ENCODE data around the gene MTMR3.

The MTMR3 gene

GRCh38 chr22:29949872-29950271, 66.9 kb downstream of the MTMR3 start:
- TF ChIP-seq, protein P1, sequence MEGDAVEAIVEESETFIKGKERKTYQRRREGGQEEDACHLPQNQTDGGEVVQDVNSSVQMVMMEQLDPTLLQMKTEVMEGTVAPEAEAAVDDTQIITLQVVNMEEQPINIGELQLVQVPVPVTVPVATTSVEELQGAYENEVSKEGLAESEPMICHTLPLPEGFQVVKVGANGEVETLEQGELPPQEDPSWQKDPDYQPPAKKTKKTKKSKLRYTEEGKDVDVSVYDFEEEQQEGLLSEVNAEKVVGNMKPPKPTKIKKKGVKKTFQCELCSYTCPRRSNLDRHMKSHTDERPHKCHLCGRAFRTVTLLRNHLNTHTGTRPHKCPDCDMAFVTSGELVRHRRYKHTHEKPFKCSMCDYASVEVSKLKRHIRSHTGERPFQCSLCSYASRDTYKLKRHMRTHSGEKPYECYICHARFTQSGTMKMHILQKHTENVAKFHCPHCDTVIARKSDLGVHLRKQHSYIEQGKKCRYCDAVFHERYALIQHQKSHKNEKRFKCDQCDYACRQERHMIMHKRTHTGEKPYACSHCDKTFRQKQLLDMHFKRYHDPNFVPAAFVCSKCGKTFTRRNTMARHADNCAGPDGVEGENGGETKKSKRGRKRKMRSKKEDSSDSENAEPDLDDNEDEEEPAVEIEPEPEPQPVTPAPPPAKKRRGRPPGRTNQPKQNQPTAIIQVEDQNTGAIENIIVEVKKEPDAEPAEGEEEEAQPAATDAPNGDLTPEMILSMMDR (conservative IDR thresholded peaks at IDR 0.05; ENCODE audit: low read depth, low read length), result no peak

DNA sequence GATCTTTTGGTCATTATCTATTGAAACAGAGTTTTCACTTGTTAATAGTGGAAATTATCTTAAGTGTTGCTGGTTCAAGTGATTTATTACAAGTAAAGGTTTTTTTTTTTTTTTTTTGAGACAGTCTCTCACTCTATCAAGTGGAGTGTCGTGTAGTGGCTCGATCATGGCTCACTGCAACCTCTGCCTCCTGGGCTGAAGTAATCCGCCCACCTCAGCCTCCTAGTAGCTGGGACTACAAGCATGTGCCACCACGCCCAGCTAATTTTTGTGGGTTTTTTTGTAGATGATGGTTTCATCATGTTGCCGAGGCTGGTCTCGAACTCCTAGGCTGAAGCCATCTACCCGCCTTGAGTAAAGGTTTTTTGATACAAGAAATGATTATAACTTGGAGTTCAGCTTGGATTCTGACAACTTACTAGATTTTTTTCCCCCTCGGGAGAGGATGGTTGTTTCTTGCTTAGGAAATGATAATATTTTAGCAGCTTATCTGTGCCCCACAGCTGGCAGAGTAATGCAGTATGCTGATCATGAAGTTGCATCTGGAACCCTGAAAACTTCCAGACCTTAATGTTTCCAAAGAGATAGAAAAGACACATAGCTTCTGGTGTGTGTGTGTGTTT, 68.9 kb downstream of the MTMR3 start:
- Histone ChIP-seq H4K20me1 (ENCODE audit: insufficient read depth) (no peaks in the 10 kb centered on the region), H3K4me2 (no peak overlapping the region), H3K4me1 (ENCODE audit: low read depth, poor library complexity, severe bottlenecking) (no peaks in the 10 kb centered on the region), H2AFZ (ENCODE audit: low read depth) (no peak overlapping the region), H3K27me3 (ENCODE audit: insufficient read depth, low read depth) (no peaks in the 10 kb centered on the region), H3K9ac (no peak overlapping the region), H3K36me3 (ENCODE audit: insufficient read depth) (no peaks in the 10 kb centered on the region), H3K79me2 (ENCODE audit: insufficient read depth, low read depth) (peaks cover 14% of the 10 kb centered on the region; the same call in 1 of the 2 replicates), H3K27ac (no peak overlapping the region), H3K4me3 (IDR thresholded peaks at IDR 0.05; ENCODE audit: insufficient read depth, low read depth, low read length) (no peak overlapping the region)
- TF ChIP-seq, protein P1 (conservative IDR thresholded peaks at IDR 0.05; ENCODE audit: low read depth, low read length), result no peak

More at GRCh38 chr22:29949872-29950271, 66.9 kb downstream of the MTMR3 start:
- no peak overlapping the region for H3K4me3 ChIP-seq (IDR thresholded peaks at IDR 0.05; ENCODE audit: insufficient read depth, low read depth, low read length)
- H2AFZ ChIP-seq (ENCODE audit: low read depth), result no peak overlapping the region
- no peak overlapping the region for H3K9ac ChIP-seq
- peaks cover 7% of the 10 kb centered on the region; the same call in 1 of the 2 replicates for H3K79me2 ChIP-seq (ENCODE audit: insufficient read depth, low read depth)
- no peaks in the 10 kb centered on the region for H4K20me1 ChIP-seq (ENCODE audit: insufficient read depth)
- H3K27me3 ChIP-seq (ENCODE audit: insufficient read depth, low read depth), result no peaks in the 10 kb centered on the region
- no peak overlapping the region for H3K27ac ChIP-seq
- no peak overlapping the region for H3K4me2 ChIP-seq
- H3K36me3 ChIP-seq (ENCODE audit: insufficient read depth), result no peaks in the 10 kb centered on the region
- H3K4me1 ChIP-seq (ENCODE audit: low read depth, poor library complexity, severe bottlenecking), result no peaks in the 10 kb centered on the region

- H3K4me3 ChIP-seq (IDR thresholded peaks at IDR 0.05; ENCODE audit: insufficient read depth, low read depth, low read length), result no peak overlapping the region
- H3K4me2 ChIP-seq, result no peak overlapping the region
- H2AFZ ChIP-seq (ENCODE audit: low read depth), result no peak overlapping the region
- no peaks in the 10 kb centered on the region for H4K20me1 ChIP-seq (ENCODE audit: insufficient read depth)
- H3K27me3 ChIP-seq (ENCODE audit: insufficient read depth, low read depth), result no peaks in the 10 kb centered on the region
- H3K9ac ChIP-seq, result no peak overlapping the region
- TF ChIP-seq, protein P1 (conservative IDR thresholded peaks at IDR 0.05; ENCODE audit: low read depth, low read length), result no peak
- peaks cover 14% of the 10 kb centered on the region; the same call in 1 of the 2 replicates for H3K79me2 ChIP-seq (ENCODE audit: insufficient read depth, low read depth)
- H3K27ac ChIP-seq, result no peak overlapping the region
- H3K4me1 ChIP-seq (ENCODE audit: low read depth, poor library complexity, severe bottlenecking), result no peaks in the 10 kb centered on the region
- H3K36me3 ChIP-seq (ENCODE audit: insufficient read depth), result no peaks in the 10 kb centered on the region
Observed at GRCh38 chr22:29954203-29954855, 71.4 kb downstream of the MTMR3 start.

DNA sequence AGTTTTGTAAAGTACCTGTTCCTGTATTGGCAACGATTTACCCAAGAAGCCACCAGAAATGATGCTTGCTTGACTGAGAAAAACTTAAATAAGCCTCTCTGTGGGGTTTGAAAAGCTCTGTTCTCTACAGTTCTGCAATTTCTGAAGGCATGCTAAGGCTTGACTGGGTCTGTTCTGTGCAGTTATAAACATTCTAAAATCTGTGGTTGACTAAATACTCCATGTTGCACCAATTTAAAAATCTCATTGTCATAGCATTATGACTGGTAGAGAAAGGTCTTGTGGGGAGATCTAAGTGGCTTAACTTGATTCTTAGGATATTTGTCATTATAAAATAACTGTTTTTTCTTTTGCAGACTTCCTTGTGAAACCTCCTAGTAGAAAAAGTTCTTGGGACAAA, 73.7 kb downstream of the MTMR3 start:
- H3K79me2 ChIP-seq (ENCODE audit: insufficient read depth, low read depth), result peaks cover 9% of the 10 kb centered on the region; the same call in 1 of the 2 replicates
- no peaks in the 10 kb centered on the region for H4K20me1 ChIP-seq (ENCODE audit: insufficient read depth)
- no peak overlapping the region for H3K4me3 ChIP-seq (IDR thresholded peaks at IDR 0.05; ENCODE audit: insufficient read depth, low read depth, low read length)
- H3K4me1 ChIP-seq (ENCODE audit: low read depth, poor library complexity, severe bottlenecking), result no peaks in the 10 kb centered on the region
- no peak overlapping the region for H3K4me2 ChIP-seq
- H3K9ac ChIP-seq, result no peak overlapping the region
- TF ChIP-seq, protein P1 (conservative IDR thresholded peaks at IDR 0.05; ENCODE audit: low read depth, low read length), result no peak
- H2AFZ ChIP-seq (ENCODE audit: low read depth), result no peak overlapping the region
- no peaks in the 10 kb centered on the region for H3K36me3 ChIP-seq (ENCODE audit: insufficient read depth)
- no peak overlapping the region for H3K27ac ChIP-seq
- H3K27me3 ChIP-seq (ENCODE audit: insufficient read depth, low read depth), result no peaks in the 10 kb centered on the region
